ENCODE measurements around the gene PRPSAP1.

DNA sequence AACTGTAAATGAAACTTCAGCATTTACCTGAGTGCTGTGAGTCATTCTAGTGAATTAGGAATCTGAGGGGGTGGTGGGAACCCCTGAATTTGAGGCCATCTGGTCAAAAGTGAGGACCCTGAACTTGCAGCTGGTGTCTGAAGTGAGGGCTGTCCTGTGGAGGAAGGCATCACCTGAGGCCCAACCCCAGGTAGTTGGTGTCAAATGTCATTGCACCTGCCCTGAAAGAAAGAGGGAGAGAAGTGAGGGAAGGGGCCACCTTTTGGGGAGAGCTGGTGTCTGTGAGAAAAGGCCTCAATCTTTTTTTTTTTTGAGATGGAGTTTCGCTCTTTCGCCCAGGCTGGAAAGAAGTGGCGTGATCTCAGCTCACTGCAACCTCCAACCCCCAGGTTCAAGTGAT is 12.5 kb upstream of the PRPSAP1 start:
- TF ChIP-seq POLR2A (IDR thresholded peaks at IDR 0.05; ENCODE audit: extremely low read depth, insufficient read length) (no peak), MYC (IDR thresholded peaks at IDR 0.05; ENCODE audit: low read depth, low read length) (no peak)
- TF ChIP-seq, protein P1, sequence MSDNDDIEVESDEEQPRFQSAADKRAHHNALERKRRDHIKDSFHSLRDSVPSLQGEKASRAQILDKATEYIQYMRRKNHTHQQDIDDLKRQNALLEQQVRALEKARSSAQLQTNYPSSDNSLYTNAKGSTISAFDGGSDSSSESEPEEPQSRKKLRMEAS (IDR thresholded peaks at IDR 0.05; ENCODE audit: low read depth, low read length), result no peak
- TF ChIP-seq, protein P2, sequence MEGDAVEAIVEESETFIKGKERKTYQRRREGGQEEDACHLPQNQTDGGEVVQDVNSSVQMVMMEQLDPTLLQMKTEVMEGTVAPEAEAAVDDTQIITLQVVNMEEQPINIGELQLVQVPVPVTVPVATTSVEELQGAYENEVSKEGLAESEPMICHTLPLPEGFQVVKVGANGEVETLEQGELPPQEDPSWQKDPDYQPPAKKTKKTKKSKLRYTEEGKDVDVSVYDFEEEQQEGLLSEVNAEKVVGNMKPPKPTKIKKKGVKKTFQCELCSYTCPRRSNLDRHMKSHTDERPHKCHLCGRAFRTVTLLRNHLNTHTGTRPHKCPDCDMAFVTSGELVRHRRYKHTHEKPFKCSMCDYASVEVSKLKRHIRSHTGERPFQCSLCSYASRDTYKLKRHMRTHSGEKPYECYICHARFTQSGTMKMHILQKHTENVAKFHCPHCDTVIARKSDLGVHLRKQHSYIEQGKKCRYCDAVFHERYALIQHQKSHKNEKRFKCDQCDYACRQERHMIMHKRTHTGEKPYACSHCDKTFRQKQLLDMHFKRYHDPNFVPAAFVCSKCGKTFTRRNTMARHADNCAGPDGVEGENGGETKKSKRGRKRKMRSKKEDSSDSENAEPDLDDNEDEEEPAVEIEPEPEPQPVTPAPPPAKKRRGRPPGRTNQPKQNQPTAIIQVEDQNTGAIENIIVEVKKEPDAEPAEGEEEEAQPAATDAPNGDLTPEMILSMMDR (IDR thresholded peaks at IDR 0.05; ENCODE audit: low read depth, low read length), result no peak

Measured in NB4 (cell line).